GM18520 (cell line): ENCODE results near the gene PLA2G4D.

ENCODE experiments used
- ATAC-seq: cut with Tn5 transposase; IDR thresholded peaks from one replicate; pipeline ENCODE4 v1.9.1; 2021; ENCODE audit not compliant: unreplicated experiment

PLA2G4D gene

GRCh38 chr15:42031198-42031915 lies 63.0 kb downstream of the PLA2G4D start:
- no peak for ATAC-seq

GRCh38 chr15:42027521-42027920 lies 66.8 kb downstream of the PLA2G4D start:
- ATAC-seq = no peak

GRCh38 chr15:42024303-42024702 lies 70.1 kb downstream of the PLA2G4D start:
- no peak for ATAC-seq

- ATAC-seq = no peak
These were observed 72.8 kb downstream of the PLA2G4D start for GRCh38 chr15:42021593-42021992.

GRCh38 chr15:42020713-42021273 lies 73.6 kb downstream of the PLA2G4D start, which contains the start of gene PLA2G4E:
Gene PLA2G4E (minus strand): TSS chr15:42021042. CDS start chr15:42021030, 12 bp downstream.
- no peak for ATAC-seq

- no peak for ATAC-seq
These were observed 75.8 kb downstream of the PLA2G4D start for GRCh38 chr15:42018306-42019224.
